GM21526 (cell line): ENCODE measurements around the gene LRRC3.

Experiments
- ATAC-seq: cut with Tn5 transposase; IDR thresholded peaks from one replicate; pipeline ENCODE4 v1.9.1; 2021; ENCODE audit warnings: moderate library complexity; ENCODE audit not compliant: unreplicated experiment, low FRiP score

The LRRC3 gene

DNA sequence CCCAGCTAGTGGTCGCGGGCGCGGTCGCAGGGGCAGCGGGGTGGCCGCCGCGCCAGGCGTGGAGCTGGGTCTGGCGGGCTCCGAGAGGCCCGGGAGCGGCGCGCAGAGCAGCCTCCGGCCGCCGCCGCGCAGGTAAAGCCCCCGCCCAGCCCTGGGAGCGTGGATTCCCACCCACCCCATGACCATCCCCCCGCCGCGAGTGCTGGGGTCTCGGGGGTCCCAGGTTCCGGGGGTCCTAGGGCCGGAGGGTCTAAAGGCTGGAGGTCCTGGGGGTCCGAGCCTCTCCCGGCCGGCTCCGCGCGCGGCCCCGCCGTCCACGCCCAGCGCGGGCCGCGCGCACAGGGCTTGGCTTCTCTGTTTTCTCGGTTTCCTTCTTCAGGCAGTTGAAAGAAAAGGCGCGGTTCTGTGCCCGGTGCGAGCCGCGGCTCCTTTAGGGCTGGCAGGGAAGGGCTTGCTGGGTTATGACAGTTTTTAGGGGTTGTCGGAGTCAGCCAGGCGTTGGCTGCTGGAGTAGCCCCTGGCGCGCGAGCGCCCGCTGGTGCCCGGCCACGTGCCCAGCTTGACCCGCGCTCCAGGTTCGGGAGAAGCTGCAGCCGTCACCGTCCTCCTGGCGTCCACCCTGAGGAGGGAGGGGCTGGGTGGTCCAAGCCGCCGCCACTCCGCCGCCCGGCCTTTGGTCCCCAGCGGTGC is 359 bp downstream of the LRRC3 start:
- no peak for ATAC-seq

DNA sequence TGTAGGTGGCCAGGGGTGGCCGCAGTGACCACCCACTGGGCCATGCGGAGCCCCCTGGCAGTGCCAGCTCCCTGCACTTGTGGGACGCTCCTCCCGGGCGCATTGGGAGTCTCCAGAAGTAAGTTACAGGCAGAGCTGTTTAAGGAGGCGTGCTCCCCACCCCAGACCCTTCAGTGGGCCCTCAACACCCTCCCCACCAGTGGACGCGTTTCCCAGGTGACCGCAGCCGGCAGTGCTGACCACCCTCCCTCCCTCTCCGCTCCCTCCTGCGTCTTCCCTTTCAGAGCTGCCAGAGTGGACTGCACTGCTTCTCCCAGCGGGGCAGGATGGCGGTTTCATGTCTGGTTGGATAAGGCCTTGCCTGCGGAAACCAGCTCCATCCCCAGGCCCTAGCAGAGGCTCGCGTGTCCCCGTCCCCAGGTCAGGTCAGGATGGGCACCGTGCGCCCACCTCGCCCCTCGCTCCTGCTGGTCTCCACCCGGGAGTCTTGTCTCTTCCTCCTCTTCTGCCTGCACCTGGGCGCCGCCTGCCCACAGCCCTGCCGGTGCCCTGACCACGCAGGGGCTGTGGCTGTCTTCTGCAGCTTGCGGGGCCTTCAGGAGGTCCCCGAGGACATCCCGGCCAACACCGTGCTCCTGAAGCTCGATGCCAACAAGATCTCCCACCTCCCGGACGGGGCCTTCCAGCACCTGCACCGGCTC is 1.1 kb downstream of the LRRC3 start:
- no peak for ATAC-seq

DNA sequence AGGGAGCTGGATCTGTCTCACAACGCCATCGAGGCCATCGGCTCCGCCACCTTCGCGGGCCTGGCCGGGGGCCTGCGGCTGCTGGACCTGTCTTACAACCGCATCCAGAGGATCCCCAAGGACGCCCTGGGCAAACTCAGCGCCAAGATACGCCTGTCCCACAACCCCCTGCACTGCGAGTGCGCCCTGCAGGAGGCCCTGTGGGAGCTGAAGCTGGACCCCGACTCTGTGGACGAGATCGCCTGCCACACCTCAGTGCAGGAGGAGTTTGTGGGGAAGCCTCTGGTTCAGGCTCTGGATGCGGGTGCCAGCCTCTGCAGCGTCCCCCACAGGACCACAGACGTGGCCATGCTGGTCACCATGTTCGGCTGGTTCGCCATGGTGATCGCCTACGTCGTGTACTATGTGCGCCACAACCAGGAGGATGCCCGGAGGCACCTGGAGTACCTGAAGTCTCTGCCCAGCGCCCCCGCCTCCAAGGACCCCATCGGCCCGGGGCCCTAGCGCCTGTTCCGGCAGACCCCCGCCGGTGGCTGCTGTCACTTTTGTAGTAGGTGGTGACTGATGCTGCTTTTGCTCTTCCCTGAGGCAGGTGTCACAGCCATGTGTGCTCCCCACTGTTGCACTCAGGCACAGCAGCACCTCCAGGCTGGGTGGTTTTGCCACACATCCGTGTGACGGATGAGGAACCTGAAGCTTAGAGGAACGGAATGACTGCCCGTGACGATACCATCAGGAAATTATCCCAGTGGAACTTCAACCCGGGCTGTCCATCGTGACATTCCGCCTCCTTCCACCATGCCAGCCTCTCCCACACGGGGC is 1.8 kb downstream of the LRRC3 start:
- ATAC-seq = no peak

DNA sequence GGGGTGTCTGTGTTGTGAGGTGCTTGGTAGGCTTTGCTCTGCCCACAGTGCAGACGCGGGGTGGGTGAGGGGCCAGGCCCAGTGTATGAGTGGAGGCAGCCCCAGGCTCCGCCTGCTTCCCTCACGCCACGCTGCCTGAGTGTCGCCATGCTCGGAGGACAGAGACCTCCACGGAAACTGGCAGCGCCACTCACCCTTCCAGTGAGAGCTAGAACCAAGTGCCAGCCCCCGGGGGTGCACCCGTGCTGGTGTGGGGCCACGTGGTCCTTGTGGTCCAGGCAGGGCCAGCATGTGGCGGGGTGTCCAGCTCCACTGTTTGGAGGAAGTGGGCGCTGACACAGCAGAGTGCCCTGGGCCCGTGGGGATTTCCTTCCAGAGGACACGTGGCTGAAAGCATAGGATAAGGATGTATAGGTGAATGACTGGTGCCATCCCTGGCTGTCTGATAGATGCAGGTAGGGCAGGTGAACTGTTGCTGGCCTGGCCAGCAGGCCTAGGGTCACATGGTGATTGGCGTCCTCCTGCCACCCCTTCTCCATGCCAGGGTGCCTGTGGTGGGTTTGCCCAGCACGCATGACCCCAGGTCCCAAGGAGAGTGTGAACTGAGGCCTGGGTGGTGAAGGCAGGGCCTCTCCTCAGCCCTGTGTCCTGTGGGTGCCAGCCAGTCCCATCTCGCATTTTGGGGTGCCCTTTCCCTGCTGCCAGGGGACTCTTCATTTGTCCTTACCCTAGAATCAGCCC is 3.8 kb downstream of the LRRC3 start:
- ATAC-seq = no peak

DNA sequence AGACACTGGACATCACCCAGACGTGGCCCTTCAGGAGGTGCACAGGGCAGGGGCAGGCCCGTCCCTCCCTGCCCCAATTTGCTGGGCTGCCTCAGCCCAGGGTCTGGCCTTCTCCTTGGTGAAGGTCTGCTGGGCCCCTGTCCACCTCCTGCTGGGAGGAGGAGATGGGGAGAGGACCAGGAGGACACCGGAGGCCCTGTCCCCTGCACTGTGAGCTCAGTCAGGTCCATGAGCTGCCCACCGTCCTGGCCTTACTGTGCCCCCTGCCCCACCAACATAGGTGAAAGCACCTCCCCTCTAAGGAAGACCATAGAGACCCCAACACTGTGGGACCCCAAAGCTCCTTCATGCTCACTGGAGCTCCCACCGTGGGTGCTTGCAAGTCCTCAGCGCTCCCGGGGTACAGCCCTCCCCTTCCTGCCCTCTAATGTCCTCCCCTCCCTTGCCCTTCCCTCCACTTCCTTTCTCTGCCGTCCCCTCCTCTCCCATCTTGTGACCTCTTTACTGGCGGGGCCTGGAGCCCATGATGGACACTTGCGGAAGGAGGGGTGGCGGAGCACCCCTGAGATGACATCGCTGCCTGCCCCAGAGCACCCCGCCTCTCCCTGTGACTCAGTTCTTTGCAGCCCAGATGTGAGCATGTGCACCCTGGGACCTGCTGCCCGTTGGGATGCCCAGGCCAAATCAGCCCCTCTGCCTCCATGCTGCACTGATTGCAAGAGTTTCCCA is 4.6 kb downstream of the LRRC3 start:
- ATAC-seq = no peak

DNA sequence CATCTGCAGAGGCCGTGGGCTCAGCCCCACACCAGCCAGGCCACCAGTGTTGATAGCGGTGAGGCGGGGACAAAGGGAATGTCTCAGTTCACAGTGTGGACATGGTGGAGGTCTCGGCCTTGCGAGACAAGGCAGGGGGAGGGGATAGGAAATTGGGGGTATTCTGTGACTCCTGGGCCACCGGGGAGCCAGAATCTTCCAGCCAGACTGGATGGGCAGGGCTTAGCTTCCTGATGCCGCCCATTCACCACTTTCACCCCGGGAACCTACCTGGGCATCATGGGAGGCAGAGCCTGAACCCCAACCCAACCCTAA is 5.1 kb downstream of the LRRC3 start:
- ATAC-seq = no peak

DNA sequence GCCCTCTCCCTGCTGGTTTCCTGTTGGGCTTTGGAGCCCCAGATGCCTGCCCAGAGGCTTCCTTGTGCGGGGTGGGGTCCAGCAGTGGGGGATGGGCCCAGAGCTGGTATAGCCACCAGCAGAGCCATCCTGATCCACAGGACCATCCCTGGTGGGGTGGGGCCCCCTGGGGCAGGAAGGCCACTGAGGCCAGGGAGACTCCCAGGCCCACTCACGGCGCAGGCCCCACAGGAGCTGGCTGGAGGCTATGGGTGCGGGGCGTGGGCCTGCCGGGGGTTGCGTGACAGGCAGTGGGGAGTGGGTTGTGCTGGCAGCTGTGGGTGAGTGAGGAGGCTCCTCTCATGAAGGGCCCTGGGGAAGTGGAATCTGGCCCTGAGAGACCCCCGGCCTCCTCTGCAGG is 5.7 kb downstream of the LRRC3 start:
- ATAC-seq = no peak

DNA sequence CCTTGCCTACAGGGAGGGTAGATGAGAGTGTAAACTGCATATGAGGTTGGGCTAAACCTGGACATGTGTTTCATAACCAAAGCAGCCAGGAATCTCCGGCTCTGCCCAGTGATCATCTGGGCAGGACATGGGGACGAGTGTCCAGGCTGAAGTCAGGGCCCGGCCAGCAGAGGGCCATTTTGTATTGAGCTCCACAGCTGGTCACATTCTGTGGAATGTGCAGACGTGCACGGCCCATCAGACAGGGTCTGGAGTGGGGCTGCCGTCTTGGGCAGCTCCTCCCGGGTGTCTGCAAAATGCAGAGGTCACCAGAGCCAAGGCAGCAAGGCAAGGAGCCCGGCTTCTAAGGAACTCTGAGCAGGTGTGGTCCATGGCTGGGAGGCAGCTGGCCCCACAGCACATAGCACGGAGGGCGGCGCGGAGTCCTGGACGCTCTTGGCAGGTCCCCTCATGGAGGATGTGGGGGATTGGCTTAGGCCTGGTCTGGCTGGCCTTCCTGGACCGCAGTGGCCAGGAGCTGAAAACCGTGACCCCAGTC is 6.2 kb downstream of the LRRC3 start:
- no peak for ATAC-seq

DNA sequence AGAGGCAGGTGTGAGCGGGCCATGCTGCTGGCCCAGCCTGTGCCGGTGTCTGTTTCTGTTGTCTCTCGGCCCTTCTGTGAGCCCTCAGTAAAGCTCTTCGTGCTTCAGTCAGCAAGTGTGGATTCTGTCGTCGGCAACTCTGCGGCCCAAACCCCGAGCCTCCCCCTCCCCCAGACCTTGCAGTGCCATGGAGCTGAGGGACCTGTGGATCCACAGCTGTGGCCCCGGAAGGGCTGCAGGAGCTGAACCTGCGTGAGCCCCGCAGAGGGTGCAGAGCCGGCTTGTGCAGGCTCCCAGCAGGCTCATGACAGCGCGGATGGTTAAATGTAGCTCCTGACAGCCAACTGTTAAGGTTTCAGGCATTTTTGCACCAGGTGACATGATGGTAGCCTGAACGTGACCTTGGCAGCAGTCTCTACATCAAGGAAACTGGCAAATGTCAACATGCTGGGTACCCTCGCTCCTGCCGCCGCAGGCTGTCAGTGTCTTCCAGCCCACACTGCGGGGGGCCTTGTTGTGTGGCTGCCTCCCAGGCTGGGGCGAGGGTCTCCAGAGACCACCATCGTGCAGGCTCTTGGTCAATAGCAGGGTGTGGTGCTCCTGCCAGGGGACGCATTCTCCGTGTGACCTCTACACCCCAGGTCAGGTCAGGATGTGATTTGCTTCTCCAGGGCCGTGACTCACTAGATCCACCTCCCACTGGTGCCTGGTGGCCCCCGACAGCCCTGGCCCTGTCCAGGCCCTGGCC is 7.0 kb downstream of the LRRC3 start:
- ATAC-seq = no peak

DNA sequence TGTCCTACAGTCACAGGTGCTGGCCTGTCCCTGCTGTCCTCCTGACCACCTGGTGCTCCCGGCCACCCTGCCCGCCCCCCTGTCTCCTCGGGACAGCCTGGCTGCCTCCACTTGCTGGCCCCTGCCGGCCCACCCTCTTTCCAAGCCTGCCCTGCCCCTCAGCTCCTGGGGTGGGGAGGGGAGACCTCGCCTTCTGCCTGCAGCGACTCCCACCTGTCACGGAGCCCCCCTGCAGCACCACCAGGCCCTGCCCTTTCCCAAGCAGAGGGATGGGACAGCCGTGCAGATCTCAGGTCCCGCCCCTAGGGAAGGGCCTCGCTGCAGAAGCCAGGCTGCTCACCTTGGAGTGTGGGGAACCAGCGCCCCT is 7.5 kb downstream of the LRRC3 start:
- no peak for ATAC-seq

DNA sequence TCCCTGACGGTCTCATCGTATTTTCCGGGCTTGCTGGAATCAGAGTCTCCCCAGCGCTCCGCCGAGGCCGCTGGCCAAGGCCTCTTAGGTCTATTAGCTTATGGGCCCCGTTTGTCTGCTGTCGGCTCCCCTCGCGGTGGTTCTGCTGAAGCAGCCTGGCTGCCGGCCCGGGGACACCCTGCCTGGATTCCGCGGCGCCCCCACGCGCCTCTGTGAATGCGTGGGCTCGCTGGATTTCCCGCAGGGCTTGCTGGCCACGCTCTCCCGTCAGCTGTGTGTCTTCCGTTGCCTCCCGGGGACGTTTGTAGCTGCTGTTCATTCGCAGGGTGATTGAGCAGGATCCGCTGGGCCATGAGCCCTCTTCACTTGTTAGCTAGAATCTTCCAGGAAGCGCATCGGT is 8.4 kb downstream of the LRRC3 start:
- ATAC-seq = no peak

DNA sequence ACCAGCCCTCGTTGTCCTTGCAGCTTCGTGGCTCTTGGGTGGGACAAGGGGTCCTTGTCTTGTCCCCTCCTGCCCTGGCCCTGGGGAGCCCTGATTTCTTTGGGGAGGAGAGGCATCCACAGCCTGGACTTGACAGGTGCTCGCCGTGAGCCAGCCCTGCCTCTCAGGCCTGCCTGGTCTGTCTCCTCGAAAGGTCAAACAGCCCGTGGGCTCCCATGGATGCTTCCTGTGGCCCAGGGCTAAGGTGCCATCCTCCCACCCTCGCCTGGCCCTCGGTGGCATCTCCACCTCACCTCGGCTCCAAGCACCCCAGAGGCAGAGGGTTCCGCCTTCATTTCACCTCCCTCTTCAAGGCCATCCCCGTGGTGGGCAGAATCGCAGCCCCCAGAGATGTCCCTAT is 9.0 kb downstream of the LRRC3 start:
- no peak for ATAC-seq

DNA sequence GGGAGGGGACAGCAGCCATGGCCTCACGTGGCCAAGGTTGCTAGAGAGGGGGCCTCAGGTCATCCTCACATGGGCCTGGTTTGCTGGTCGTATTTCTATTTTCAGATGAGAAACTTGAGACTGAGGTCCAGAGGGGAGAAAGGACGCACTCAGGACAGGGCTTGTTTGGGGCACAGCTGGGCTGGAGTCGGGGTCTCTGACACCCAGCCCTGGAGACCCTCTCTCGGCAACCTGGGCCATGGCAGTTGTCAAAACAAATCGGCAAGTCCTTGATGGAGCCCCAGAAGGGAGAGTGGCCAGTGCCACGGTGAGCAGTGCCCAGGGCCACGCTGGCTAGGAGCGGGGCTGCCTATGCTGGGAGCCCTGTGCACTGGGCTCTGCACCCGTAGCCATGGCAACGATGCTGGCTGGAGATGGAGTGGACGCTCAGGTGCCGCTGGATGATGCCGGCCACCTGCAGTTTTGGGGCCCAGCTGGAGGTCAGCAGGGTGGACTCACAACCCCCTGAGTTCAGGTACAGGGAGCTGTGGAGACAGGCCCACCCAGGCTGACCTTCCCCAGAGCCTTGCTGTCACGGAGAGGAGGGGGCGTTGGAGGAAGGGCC is 11.1 kb downstream of the LRRC3 start:
- ATAC-seq = no peak

DNA sequence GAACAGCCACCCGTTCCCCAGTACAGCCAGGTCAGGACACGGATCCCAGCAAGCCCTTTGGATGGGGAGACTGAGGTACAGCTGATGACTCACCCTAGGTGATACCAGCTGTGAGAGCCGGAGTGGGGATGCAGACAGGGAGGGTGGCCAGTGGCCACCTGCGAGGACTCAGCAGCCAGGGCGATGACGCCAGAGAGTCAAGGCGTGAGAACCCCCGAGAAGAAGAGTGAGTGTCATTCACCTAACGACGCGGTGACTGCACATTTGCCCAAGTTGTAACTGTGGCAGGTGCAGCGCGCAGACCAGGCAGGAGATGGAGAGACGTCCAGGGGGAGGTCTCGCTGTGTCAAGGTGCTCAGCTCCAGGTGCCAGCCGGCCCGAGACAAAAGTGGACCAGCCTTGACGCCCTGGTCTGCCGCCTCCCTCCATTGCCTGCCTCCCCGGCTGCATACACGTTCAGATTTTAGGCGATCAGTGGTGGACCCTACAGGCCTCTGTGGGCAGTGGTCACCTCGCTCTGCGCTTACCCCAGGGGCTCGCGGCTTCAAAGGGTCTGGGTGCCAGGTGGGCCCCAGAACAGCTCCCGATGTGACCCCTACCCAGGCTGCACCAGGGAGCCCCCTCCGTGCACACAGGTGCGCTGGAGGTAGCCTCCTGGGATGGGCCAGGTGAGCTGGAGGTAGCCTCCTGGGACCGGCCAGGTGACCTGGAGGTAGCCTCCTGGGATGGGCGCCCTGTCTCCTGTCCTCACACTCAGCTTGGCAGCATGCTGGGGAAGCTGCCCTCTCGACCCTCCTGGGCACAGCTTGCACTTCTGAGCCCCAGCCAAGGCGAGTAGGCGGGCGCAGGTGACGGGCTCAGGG is 11.9 kb downstream of the LRRC3 start:
- no peak for ATAC-seq

DNA sequence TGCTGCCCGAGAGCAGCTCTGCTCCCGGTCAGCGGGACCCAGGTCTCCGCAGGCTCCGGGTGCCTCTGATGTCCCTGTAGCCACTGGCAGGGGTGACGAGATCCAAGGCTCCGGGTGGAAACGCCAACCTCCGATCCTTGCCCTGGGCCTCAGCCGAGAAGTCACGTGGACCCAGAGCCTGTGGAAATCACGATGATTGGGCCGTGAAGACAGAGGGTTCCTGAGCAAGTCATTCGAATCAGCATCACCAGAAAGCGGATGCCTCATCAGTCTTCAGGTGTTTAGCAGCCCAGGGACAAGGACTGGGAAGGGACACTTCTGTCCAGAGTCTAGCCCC is 12.5 kb downstream of the LRRC3 start:
- ATAC-seq = no peak

DNA sequence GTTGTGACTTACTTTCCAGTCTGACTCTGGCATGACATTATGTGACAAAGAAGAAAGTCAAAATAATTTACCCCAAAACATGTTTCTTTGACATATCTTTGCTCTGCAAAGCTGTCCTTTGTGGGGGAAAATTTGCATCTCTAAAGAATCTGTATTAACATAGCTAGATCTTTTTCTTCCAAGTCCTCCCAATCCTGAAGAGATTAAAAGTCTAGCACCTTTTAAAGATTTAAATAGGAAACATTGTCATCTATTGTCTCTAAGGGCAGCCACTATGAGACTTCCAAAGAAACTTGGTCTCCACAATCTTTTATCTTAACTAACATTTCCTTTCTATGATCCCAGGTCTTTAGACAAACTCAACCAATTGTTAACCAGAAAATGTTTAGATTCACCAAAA is 16.0 kb downstream of the LRRC3 start:
- no peak for ATAC-seq

DNA sequence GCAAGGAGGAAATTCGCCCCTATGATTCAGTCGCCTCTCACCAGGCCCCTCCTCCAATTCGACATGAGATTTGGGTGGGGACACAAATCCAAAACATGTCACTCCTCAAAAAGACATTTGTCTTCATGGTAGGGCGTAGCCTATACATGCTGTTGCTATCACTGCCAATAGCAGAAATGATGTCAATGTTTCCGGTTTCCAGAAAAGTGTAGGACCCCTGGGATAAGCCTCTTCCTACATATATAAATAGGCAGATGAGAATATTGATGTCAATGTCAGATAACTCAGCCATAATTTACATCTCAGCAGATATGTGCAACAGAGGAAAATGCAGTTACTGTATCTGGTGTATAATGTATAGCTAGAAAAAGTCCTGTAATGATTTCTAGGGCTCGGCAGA is 16.7 kb downstream of the LRRC3 start:
- no peak for ATAC-seq

DNA sequence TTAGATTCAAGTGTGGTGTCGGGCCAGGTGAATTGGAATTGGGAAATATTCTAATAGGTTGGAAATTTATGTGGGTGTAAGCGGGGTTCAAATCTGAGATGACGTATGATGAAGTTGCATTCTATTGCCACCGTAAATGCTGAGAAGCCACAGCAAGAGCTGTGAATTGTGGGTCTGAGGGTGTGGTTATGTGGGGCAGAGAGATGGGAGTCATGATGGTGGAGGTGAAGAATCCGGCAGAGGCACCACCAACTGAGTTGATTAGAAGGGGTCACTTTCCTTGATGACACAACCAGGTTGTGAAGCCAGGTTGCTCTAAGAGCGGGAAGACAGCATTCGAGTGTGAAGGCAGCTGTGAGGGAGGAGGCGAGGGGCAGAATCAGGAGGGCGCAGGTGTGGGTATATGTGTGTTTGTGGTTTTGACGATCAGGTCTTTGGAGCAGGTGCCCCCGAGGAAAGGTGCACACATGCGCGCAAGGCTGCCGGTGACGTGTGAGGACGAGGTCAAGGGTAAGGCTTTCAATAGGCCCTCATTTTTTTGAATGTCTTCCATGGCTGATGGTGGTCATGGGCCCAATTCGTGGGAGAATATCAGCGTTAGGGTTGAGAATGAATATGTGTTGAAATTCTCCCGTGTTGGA is 18.7 kb downstream of the LRRC3 start:
- no peak for ATAC-seq
